Breast epithelium (tissue), 3 donors: ENCODE results near the gene OR2Z1.
"Not testable (repeated sequence)": the region's sequence is repeated elsewhere in the genome, so short reads cannot be mapped to it uniquely, and the experiment has no call there.

Experiments used
- POLR2A ChIP-seq: fragments of 450-650 bp; IDR thresholded peaks from one replicate; pipeline ENCODE4 v1.6.1; 2016; ENCODE audit warnings: antibody characterized with exemption, mild to moderate bottlenecking, moderate library complexity
- POLR2AphosphoS5 ChIP-seq, 3 donors: sonication (generic); formaldehyde crosslinking; IDR thresholded peaks; one replicate each; pipeline ENCODE4 v1.6.1; 2017; ENCODE audit warnings: antibody characterized with exemption in 3 of 3
- TF ChIP-seq, protein P1 (sequence below), 3 donors: fragments of 450-650 bp; IDR thresholded peaks; one replicate each; pipeline ENCODE4 v1.5.1; 2016 to 2017; ENCODE audit warnings: antibody characterized with exemption in 3 of 3, mild to moderate bottlenecking in 3 of 3, moderate library complexity in 3 of 3

DNA sequence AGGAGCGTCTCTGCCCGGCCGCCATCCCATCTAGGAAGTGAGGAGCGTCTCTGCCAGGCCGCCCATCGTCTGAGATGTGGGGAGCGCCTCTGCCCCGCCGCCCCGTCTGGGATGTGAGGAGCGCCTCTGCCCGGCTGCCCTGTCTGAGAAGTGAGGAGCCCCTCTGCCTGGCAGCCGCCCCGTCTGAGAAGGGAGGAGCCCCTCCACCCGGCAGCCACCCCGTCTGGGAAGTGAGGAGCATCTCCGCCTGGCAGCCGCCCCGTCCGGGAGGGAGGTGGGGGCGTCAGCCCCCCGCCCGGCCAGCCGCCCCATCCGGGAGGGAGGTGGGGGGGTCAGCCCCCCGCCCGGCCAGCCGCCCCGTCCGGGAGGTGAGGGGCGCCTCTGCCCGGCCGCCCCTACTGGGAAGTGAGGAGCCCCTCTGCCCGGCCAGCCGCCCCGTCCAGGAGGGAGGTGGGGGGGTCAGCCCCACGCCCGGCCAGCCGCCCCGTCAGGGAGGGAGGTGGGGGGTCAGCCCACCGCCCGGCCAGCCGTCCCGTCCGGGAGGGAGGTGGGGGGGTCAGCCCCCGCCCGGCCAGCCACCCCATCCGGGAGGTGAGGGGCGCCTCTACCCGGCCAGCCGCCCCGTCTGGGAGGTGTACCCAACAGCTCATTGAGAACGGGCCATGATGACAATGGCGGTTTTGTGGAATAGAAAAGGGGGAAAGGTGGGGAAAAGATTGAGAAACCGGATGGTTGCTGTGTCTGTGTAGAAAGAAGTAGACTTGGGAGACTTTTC is 18.0 kb downstream of the OR2Z1 start:
- TF ChIP-seq, protein P1, sequence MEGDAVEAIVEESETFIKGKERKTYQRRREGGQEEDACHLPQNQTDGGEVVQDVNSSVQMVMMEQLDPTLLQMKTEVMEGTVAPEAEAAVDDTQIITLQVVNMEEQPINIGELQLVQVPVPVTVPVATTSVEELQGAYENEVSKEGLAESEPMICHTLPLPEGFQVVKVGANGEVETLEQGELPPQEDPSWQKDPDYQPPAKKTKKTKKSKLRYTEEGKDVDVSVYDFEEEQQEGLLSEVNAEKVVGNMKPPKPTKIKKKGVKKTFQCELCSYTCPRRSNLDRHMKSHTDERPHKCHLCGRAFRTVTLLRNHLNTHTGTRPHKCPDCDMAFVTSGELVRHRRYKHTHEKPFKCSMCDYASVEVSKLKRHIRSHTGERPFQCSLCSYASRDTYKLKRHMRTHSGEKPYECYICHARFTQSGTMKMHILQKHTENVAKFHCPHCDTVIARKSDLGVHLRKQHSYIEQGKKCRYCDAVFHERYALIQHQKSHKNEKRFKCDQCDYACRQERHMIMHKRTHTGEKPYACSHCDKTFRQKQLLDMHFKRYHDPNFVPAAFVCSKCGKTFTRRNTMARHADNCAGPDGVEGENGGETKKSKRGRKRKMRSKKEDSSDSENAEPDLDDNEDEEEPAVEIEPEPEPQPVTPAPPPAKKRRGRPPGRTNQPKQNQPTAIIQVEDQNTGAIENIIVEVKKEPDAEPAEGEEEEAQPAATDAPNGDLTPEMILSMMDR (IDR thresholded peaks at IDR 0.05) = not testable (repeated sequence)
- not testable (repeated sequence) for TF ChIP-seq POLR2A; POLR2AphosphoS5 (IDR thresholded peaks at IDR 0.05)
